Measurements from ENCODE around the gene UGT1A8. TPM values are rescaled to one million over a fixed set of nuclear protein-coding genes. Genes with fewer than 3 reads are reported as not detected.

UGT1A8 gene
- total and polyA plus RNA-seq, 2 experiments from 2014 or later = 0.45 TPM; not detected in 1

- no peak for TF ChIP-seq ETS1 (IDR thresholded peaks at IDR 0.05)
These were observed 193.0 kb downstream of the UGT1A8 start (continued) for GRCh38 chr2:233810385-233810784.

GRCh38 chr2:233811087-233811486 lies 193.7 kb downstream of the UGT1A8 start:
- no peaks in the 10 kb centered on the region for H3K4me1 Mint-ChIP-seq
- DNase-seq (ENCODE audit: low spot score) (no peak), ATAC-seq (no peak)
- no peak overlapping the region for H3K27ac Mint-ChIP-seq
- Histone ChIP-seq H3K4me3 (no peak overlapping the region), H3K79me2 (replicated peaks; ENCODE audit: insufficient read depth) (no peaks in the 10 kb centered on the region), H3K4me2 (no peak overlapping the region), H3K36me3 (ENCODE audit: insufficient read depth) (no peaks in the 10 kb centered on the region), H3K27me3 (ENCODE audit: insufficient read depth) (no peaks in the 10 kb centered on the region), H3K9me2 (ENCODE audit: insufficient read depth) (peaks cover 6% of the 10 kb centered on the region), H2AFZ (no peak overlapping the region), H3K4me1 (ENCODE audit: insufficient read depth) (no peaks in the 10 kb centered on the region), H3K27ac (ENCODE audit: low read depth) (no peak overlapping the region), H3F3A (replicated peaks; ENCODE audit: low read depth) (no peaks in the 10 kb centered on the region), H4K20me1 (replicated peaks; ENCODE audit: insufficient read depth) (no peaks in the 10 kb centered on the region)
- H3K36me3 Mint-ChIP-seq (ENCODE audit: low read depth) = no peaks in the 10 kb centered on the region
- H3K27me3 Mint-ChIP-seq (ENCODE audit: insufficient read depth, low read depth, poor library complexity) = peaks cover 2% of the 10 kb centered on the region
- peaks cover 5% of the 10 kb centered on the region; the same call in 2 of the 3 replicates for H3K9me3 Mint-ChIP-seq
- no peak overlapping the region for H3K4me3 Mint-ChIP-seq
- TF ChIP-seq POLR2AphosphoS5 (IDR thresholded peaks at IDR 0.05; ENCODE audit: low read depth) (no peak), EZH2 (IDR thresholded peaks at IDR 0.05; ENCODE audit: low read depth, unreplicated experiment) (no peak), ZNF462 (CRISPR knock-in tag; IDR thresholded peaks at IDR 0.05) (no peak), STAT1 (IDR thresholded peaks at IDR 0.05; ENCODE audit: unreplicated experiment) (no peak), REST (IDR thresholded peaks at IDR 0.05; ENCODE audit: unreplicated experiment) (no peak), CTCF (conservative IDR thresholded peaks at IDR 0.05; ENCODE audit: low read depth in 2 of 2) (no peak), ZNF114 (CRISPR knock-in tag; IDR thresholded peaks at IDR 0.05) (no peak), NANOG (IDR thresholded peaks at IDR 0.05; ENCODE audit: borderline replicate concordance) (no peak), ETS1 (IDR thresholded peaks at IDR 0.05) (no peak), CREB1 (CRISPR knock-in tag; IDR thresholded peaks at IDR 0.05; ENCODE audit: low read depth) (no peak), JUNB (IDR thresholded peaks at IDR 0.05; ENCODE audit: unreplicated experiment) (no peak), EZH2phosphoT487 (IDR thresholded peaks at IDR 0.05; ENCODE audit: unreplicated experiment) (no peak)
